HCT116 (cell line): Measurements from ENCODE around the gene KRT6C. TPM values are rescaled to one million over a fixed set of nuclear protein-coding genes. Genes with fewer than 3 reads are reported as not detected.

ENCODE experiments used
- ATAC-seq: fragments of 200-7000 bp; cut with Tn5 transposase; 2 replicates; pipeline ENCODE4 v1.9.1; 2020; ENCODE audit warnings: mild to moderate bottlenecking, moderate library complexity
- BruUV-seq: library from RNA; stranded (reverse); fragments of 400-500 nt; replicated peaks from 2 replicates; lab custom pipeline; 2021; lab: Mats Ljungman, UMichigan
- CTCF ChIA-PET: fragments of 300-600 bp; sonication (Branson Sonifier 250); formaldehyde crosslinking; loops from one replicate; lab custom pipeline; 2021; ENCODE audit warnings: antibody characterized with exemption; lab: Charles Lee
- POLR2A ChIA-PET: fragments of 300-600, 350-600 bp; sonication (Branson Sonifier 250); formaldehyde crosslinking; loops from one replicate; lab custom pipeline; 2021; ENCODE audit warnings: antibody characterized with exemption; lab: Charles Lee
- RAD21 ChIA-PET, 2 experiments: fragments of 300-600 bp; sonication (Branson Sonifier 250); formaldehyde crosslinking; loops; one replicate each; lab custom pipeline; 2023; ENCODE audit warnings: low total read pairs in 2 of 2; ENCODE audit not compliant: uncharacterized antibody in 2 of 2, unreplicated experiment in 2 of 2, low non-redundant PET in 1 of 2; lab: Charles Lee
- DNase-seq: peaks from one replicate; pipeline ENCODE4 v3.0.0-alpha.2; 2010; ENCODE audit warnings: low read depth, low spot score
- H2AFZ ChIP-seq: fragments of 200-600 bp; shearing (Covaris generic), sonication (generic); 2 replicates; pipeline ENCODE4 v1.6.1; 2017; ENCODE audit warnings: low read depth, mixed run types, mixed read lengths, antibody characterized with exemption, low read length; ENCODE audit not compliant: poor library complexity, severe bottlenecking
- H3K27ac ChIP-seq: 2 replicates; pipeline ENCODE4 v1.5.1; 2012; ENCODE audit warnings: low read depth, low read length
- H3K27me3 ChIP-seq: fragments of 200-600 bp; sonication (generic); 2 replicates; pipeline ENCODE4 v1.6.1; 2016; ENCODE audit warnings: mixed run types, low read length, mixed read lengths; ENCODE audit not compliant: insufficient read depth
- H3K36me3 ChIP-seq, 2 experiments: fragments of 200-500 bp in 1 of 2; fragments of 200-600 bp in 1 of 2; sonication (Bioruptor generic) in 1 of 2; sonication (generic) in 1 of 2; 2 replicates each; pipeline versions ENCODE4 v1.5.1 to v1.6.1; 2014 to 2016; ENCODE audit warnings: low read length in 2 of 2, inconsistent platforms in 1 of 2, mixed read lengths in 1 of 2, mixed run types in 1 of 2; ENCODE audit not compliant: insufficient read depth in 2 of 2, control insufficient read depth in 1 of 2
- H3K4me1 ChIP-seq, 2 experiments: fragments of 200-600 bp in 1 of 2; sonication (generic) in 1 of 2; 2 replicates each; pipeline versions ENCODE4 v1.5.1 to v1.6.1; 2012 to 2017; ENCODE audit warnings: low read length in 2 of 2, inconsistent platforms in 1 of 2, mild to moderate bottlenecking in 1 of 2, mixed read lengths in 1 of 2, mixed run types in 1 of 2, moderate library complexity in 1 of 2; ENCODE audit not compliant: insufficient read depth in 2 of 2, control insufficient read depth in 1 of 2
- H3K4me2 ChIP-seq: fragments of 200-600 bp; sonication (generic); 2 replicates; pipeline ENCODE4 v1.6.1; 2017; ENCODE audit warnings: mixed run types, low read length, mixed read lengths
- H3K4me3 ChIP-seq, 2 experiments: fragments of 200-600 bp in 1 of 2; sonication (generic) in 1 of 2; replicated peaks in 1 of 2; 2 replicates each; pipeline ENCODE4 v1.5.1; 2011 to 2016; ENCODE audit warnings: low read length in 2 of 2, control low read depth in 1 of 2, low read depth in 1 of 2, mild to moderate bottlenecking in 1 of 2, mixed read lengths in 1 of 2, mixed run types in 1 of 2
- H3K79me2 ChIP-seq: fragments of 200-600 bp; sonication (generic); 2 replicates; pipeline ENCODE4 v1.6.1; 2017; ENCODE audit warnings: mild to moderate bottlenecking, mixed run types, low read length, moderate library complexity, mixed read lengths; ENCODE audit not compliant: insufficient read depth
- H3K9ac ChIP-seq: fragments of 200-600 bp; sonication (generic); 2 replicates; pipeline ENCODE4 v1.6.1; 2016; ENCODE audit warnings: low read length, mixed read lengths
- H3K9me2 ChIP-seq: fragments of 200-600 bp; sonication (generic), shearing (Covaris generic); 2 replicates; pipeline ENCODE4 v1.6.1; 2017; ENCODE audit warnings: mixed run types, mild to moderate bottlenecking, moderate library complexity; ENCODE audit not compliant: insufficient read depth
- H3K9me3 ChIP-seq, 2 experiments: fragments of 200-500 bp in 1 of 2; fragments of 200-600 bp in 1 of 2; sonication (Bioruptor generic) in 1 of 2; sonication (generic) in 1 of 2; 2 replicates each; pipeline ENCODE4 v1.6.1; 2014 to 2017; ENCODE audit warnings: low read length in 2 of 2, mixed read lengths in 2 of 2, inconsistent platforms in 1 of 2, low read depth in 1 of 2, mild to moderate bottlenecking in 1 of 2, mixed run types in 1 of 2, moderate library complexity in 1 of 2; ENCODE audit not compliant: control insufficient read depth in 1 of 2, insufficient read depth in 1 of 2
- H4K20me1 ChIP-seq: fragments of 200-600 bp; sonication (generic), shearing (Covaris generic); 2 replicates; pipeline ENCODE4 v1.6.1; 2017; ENCODE audit warnings: mixed run types, mild to moderate bottlenecking, moderate library complexity; ENCODE audit not compliant: insufficient read depth
- CBX3 ChIP-seq: IDR thresholded peaks from 2 replicates; pipeline ENCODE4 v1.6.1; 2012; ENCODE audit warnings: low read depth
- CEBPB ChIP-seq: IDR thresholded peaks from 2 replicates; pipeline ENCODE4 v1.6.1; 2012; ENCODE audit warnings: low read depth
- EGR1 ChIP-seq: IDR thresholded peaks from 2 replicates; pipeline ENCODE4 v1.6.1; 2012; ENCODE audit warnings: low read depth
- ELF1 ChIP-seq: IDR thresholded peaks from 2 replicates; pipeline ENCODE4 v1.6.1; 2012; ENCODE audit warnings: low read depth, borderline replicate concordance
- EZH2 ChIP-seq: fragments of 200-600 bp; sonication (generic); IDR thresholded peaks from 2 replicates; pipeline ENCODE4 v1.6.1; 2017; ENCODE audit warnings: antibody characterized with exemption, mixed run types
- EZH2phosphoT487 ChIP-seq: fragments of 200-600 bp; IDR thresholded peaks from 2 replicates; pipeline ENCODE4 v1.6.1; 2018; ENCODE audit warnings: antibody characterized with exemption, borderline replicate concordance
- FOSL1 ChIP-seq: IDR thresholded peaks from 2 replicates; pipeline ENCODE4 v1.6.1; 2012; ENCODE audit warnings: low read depth
- JUND ChIP-seq: IDR thresholded peaks from 2 replicates; pipeline ENCODE4 v1.6.1; 2012
- POLR2AphosphoS5 ChIP-seq: IDR thresholded peaks from 2 replicates; pipeline ENCODE4 v1.6.1; 2011; ENCODE audit warnings: mild to moderate bottlenecking, low read depth, low read length, moderate library complexity
- RAD21 ChIP-seq: IDR thresholded peaks from 2 replicates; pipeline ENCODE4 v1.6.1; 2012; ENCODE audit warnings: low read depth, mild to moderate bottlenecking
- SIN3A ChIP-seq: IDR thresholded peaks from 2 replicates; pipeline ENCODE4 v1.6.1; 2012; ENCODE audit warnings: low read depth
- SP1 ChIP-seq: IDR thresholded peaks from 2 replicates; pipeline ENCODE4 v1.6.1; 2012; ENCODE audit warnings: low read depth
- TCF7L2 ChIP-seq: IDR thresholded peaks from 2 replicates; pipeline ENCODE4 v1.7.0; 2011; ENCODE audit warnings: borderline replicate concordance, inconsistent platforms; ENCODE audit not compliant: insufficient read depth, insufficient read length; ENCODE audit errors: extremely low read depth
- YY1 ChIP-seq: IDR thresholded peaks from 2 replicates; pipeline ENCODE4 v1.6.1; 2011; ENCODE audit warnings: low read length, low read depth, moderate library complexity, mild to moderate bottlenecking; ENCODE audit not compliant: insufficient replicate concordance; ENCODE audit errors: extremely low read depth
- ZFX ChIP-seq: fragments of 450-650 bp; IDR thresholded peaks from 2 replicates; pipeline ENCODE4 v1.6.1; 2017
- intact Hi-C: fragments of 100-400 bp; cut with micrococcal nuclease; formaldehyde crosslinking; loops from 2 replicates; pipeline ENCODE4 v1.10.0; 2022
- total RNA-seq: library from RNA; stranded (reverse); gene quantifications from one replicate; pipeline ENCODE4 v1.2.1, GENCODE V29; 2021; ENCODE audit not compliant: unreplicated experiment
- TF ChIP-seq, protein P1 (sequence below): IDR thresholded peaks from 2 replicates; pipeline ENCODE4 v1.6.1; 2012; ENCODE audit warnings: low read depth
- TF ChIP-seq, protein P2 (sequence below): IDR thresholded peaks from 2 replicates; pipeline ENCODE4 v1.6.1; 2012
- TF ChIP-seq, protein P3 (sequence below): IDR thresholded peaks from 2 replicates; pipeline ENCODE4 v1.6.1; 2012

KRT6C gene
- total RNA-seq, 1 experiment from 2014 or later = not detected

DNA sequence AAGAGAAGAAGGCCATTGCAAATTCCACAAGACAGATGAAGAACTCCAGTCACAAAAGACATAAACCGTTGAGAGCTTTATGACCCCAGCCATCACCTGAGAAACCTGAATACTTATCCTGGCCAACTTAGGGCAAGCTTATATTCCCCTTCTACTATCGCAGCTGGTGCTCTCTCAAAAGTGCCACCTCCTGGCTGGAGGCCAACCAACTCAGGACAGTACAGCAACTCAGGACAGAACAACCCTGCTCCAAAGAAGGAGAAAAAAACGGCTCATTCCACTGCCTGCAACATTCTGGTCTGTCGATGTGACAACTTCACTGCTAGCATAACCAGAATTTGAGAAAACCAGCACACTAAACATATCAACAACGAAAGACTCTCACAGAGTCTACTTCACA lies 11.9 kb downstream of the KRT6C start:
- no peak for TF ChIP-seq ZFX
- no peak for TF ChIP-seq ELF1
- TF ChIP-seq POLR2AphosphoS5 = no peak
- no peak for TF ChIP-seq FOSL1
- TF ChIP-seq, protein P1, sequence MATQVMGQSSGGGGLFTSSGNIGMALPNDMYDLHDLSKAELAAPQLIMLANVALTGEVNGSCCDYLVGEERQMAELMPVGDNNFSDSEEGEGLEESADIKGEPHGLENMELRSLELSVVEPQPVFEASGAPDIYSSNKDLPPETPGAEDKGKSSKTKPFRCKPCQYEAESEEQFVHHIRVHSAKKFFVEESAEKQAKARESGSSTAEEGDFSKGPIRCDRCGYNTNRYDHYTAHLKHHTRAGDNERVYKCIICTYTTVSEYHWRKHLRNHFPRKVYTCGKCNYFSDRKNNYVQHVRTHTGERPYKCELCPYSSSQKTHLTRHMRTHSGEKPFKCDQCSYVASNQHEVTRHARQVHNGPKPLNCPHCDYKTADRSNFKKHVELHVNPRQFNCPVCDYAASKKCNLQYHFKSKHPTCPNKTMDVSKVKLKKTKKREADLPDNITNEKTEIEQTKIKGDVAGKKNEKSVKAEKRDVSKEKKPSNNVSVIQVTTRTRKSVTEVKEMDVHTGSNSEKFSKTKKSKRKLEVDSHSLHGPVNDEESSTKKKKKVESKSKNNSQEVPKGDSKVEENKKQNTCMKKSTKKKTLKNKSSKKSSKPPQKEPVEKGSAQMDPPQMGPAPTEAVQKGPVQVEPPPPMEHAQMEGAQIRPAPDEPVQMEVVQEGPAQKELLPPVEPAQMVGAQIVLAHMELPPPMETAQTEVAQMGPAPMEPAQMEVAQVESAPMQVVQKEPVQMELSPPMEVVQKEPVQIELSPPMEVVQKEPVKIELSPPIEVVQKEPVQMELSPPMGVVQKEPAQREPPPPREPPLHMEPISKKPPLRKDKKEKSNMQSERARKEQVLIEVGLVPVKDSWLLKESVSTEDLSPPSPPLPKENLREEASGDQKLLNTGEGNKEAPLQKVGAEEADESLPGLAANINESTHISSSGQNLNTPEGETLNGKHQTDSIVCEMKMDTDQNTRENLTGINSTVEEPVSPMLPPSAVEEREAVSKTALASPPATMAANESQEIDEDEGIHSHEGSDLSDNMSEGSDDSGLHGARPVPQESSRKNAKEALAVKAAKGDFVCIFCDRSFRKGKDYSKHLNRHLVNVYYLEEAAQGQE = no peak
- Histone ChIP-seq H3K4me1 (no peaks in the 10 kb centered on the region), H3K27ac (no peak overlapping the region), H4K20me1 (no peaks in the 10 kb centered on the region), H3K79me2 (no peaks in the 10 kb centered on the region), H3K9me3 (no peaks in the 10 kb centered on the region), H3K4me3 (no peak overlapping the region), H2AFZ (no peak overlapping the region), H3K36me3 (no peaks in the 10 kb centered on the region), H3K9ac (no peak overlapping the region), H3K27me3 (no peaks in the 10 kb centered on the region), H3K9me2 (no peaks in the 10 kb centered on the region), H3K4me2 (no peak overlapping the region)
- ChIA-PET CTCF (no interaction called here), POLR2A (no interaction called here), RAD21 (no interaction called here)
- intact Hi-C loops = no loop called here
- ATAC-seq (no peak), DNase-seq (no peak)
- BruUV-seq = no TSS peak

DNA sequence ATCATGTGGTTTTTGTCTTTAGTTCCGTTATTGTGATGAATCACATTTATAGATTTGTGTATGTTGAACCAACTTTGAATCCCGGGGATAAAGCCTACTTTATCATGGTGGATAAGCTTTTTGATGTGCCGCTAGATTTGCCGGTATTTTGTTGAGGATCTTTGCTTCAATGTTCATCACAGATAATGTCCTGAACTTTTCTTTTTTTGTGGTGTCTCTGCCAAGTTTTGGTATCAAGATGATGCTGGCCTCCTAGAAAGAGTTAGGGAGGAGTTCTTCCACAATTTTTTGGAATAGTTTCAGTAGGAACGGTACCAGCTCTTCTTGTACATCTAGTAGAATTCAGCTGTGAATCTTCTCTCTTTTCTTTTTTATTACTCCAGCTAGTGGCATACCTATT lies 14.7 kb downstream of the KRT6C start:
- H2AFZ ChIP-seq = no peak overlapping the region
- no peaks in the 10 kb centered on the region for H3K36me3 ChIP-seq
- H3K9ac ChIP-seq = no peak overlapping the region
- H3K9me2 ChIP-seq = no peaks in the 10 kb centered on the region
- no peak overlapping the region for H3K4me3 ChIP-seq
- no TSS peak for BruUV-seq
- ChIA-PET CTCF (no interaction called here), RAD21 (no interaction called here), POLR2A (no interaction called here)
- ATAC-seq = no peak
- no peak for DNase-seq
- no peak overlapping the region for H3K27ac ChIP-seq
- intact Hi-C loops = no loop called here
- H4K20me1 ChIP-seq = no peaks in the 10 kb centered on the region
- H3K27me3 ChIP-seq = no peaks in the 10 kb centered on the region
- H3K4me1 ChIP-seq = peaks cover 4 to 8% of the 10 kb centered on the region in 2 experiments
- no peaks in the 10 kb centered on the region for H3K79me2 ChIP-seq
- no peak overlapping the region for H3K4me2 ChIP-seq
- no peaks in the 10 kb centered on the region for H3K9me3 ChIP-seq
- TF ChIP-seq EZH2 (no peak), POLR2AphosphoS5 (no peak), EZH2phosphoT487 (no peak), EGR1 (no peak), CBX3 (no peak), YY1 (no peak), TCF7L2 (no peak), ZFX (no peak), RAD21 (no peak), SP1 (no peak), JUND (no peak), CEBPB (no peak), SIN3A (no peak)
- TF ChIP-seq, protein P2, sequence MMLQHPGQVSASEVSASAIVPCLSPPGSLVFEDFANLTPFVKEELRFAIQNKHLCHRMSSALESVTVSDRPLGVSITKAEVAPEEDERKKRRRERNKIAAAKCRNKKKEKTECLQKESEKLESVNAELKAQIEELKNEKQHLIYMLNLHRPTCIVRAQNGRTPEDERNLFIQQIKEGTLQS = no peak
- TF ChIP-seq, protein P3, sequence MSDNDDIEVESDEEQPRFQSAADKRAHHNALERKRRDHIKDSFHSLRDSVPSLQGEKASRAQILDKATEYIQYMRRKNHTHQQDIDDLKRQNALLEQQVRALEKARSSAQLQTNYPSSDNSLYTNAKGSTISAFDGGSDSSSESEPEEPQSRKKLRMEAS = no peak
